GM19099 (cell line): ENCODE data around the gene PLCB1.

Experiments used
- POLR2A ChIP-seq: IDR thresholded peaks from 3 replicates; pipeline ENCODE4 v1.6.1; 2011; ENCODE audit warnings: low read depth; ENCODE audit not compliant: insufficient read length; ENCODE audit errors: extremely low read depth

Gene PLCB1

DNA sequence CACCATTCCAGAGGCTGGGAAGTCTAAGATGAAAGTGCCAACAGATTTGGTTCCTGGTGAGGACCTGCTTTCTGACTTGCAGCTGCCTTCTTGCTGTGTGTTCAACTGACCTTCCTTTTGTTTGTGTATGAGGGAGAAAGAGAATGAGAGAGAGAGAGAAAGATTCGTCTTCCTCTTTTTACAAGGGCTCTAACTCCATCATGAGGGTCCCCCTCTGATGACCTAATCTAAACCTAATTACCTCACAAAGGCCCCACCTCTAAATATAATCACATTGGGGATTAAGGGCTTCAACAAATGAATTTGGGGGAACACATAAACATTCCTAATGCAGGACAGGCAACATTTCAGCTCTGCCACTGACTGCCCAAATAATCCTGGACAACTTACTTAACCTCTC is 130.7 kb downstream of the PLCB1 start:
- TF ChIP-seq POLR2A: no peak

DNA sequence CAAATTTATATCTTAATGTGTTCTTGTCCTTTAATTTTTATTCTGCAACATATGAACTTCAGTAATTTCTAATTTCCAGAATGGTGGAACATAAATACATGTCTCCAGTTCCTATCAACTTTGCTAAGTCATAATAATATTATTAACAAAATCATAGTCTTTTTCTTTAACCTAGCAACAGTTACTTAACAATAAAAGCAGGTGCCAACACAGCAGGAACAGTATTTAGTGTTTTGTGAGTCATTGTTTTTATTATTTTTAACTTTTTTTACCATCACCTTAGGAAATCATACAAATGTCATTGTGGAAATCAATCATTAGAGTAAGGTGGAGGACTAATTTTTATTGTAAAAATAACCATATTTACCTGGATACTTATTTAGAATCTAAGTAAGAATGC is 133.5 kb downstream of the PLCB1 start:
- no peak for TF ChIP-seq POLR2A

DNA sequence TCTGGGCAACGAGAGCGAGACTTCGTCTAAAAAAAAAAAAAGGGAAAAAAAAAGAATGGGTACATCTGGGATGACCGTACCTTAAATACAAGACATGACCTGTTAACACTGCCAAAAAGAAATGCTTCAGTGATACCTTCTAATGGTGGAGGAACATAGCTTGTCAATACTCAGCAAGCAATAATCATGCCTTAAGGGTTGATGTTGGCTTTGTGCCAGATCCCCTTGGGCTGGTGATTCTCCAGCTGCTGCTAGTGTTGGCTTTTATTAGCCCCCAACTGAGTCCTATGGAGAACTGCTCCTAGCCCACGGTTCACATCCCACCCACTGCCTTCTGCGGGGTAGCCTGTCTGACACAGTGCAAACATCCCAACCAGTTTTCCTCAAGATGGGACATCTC is 134.9 kb downstream of the PLCB1 start:
- TF ChIP-seq POLR2A: no peak

DNA sequence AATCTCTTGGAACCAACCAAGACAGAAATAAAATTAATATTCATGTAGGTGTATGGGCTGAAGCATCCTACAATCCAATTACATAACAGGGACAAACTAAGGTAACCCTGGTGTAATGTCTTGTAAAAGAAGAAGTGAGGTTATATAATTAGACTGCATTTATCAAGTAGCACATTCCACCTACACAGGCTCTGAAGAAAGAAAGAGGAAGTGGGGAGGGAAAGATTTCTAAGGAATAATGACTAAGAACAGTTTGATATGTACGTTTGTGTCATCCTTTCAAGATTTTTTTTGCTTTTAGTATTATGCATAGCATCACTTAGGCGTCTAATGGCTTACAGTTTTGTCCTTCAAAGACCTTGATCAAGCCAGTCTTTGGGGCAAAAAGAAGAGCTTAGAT is 139.7 kb downstream of the PLCB1 start:
- no peak for TF ChIP-seq POLR2A

DNA sequence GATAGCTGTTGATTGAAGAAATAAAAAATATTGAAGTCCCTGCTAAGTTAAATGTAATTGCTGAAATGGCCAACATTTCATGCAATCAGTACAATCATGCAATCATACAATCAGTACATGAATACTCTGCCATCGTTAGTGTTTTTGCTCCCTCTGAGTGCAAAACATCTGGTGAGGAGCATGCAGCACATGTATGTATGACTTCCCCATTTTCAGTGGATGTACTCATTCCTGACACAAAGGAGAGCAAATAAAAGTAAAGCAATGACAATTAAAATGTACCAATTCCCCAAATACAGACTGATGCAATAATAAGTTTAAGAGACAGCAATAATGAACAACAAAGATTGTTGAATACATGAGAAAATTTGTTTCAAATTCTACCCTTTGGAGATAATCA is 140.7 kb downstream of the PLCB1 start:
- no peak for TF ChIP-seq POLR2A

DNA sequence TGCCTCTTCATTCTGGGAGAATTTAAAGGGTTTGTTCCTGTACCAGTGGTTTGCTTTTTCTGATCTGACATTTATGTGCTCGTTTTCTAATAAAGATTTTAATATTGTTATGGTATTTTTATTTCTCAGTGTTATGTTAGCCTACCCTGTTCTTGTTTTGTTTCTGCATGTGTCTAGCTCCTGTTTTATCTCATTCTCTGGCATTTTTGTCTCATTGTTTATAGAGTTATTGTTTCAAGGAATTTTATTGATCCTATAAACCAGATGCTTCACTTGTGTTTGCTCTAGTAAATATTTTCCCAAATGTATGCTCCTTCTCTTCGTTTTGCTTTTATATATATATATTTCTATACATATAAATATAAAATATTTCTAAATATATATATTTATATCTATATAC is 152.8 kb downstream of the PLCB1 start:
- no peak for TF ChIP-seq POLR2A

DNA sequence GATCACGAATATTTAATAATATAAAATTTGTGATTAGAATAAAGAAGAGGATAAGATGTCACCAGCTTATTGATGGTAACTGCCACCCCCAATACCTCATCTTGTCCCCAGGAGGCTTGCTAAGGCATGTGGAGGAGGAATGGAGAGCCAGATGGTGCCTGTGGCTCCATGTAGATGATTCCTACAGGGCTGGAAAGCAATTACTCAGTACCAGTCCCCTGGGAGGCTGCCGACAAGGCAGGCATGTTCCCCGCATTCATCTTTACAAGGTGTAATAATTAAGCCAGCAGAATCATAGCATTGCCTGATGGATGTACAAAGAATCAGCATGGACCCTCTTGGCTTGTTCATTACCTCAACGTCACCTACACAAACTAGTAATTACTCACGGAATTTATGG is 155.3 kb downstream of the PLCB1 start:
- no peak for TF ChIP-seq POLR2A

DNA sequence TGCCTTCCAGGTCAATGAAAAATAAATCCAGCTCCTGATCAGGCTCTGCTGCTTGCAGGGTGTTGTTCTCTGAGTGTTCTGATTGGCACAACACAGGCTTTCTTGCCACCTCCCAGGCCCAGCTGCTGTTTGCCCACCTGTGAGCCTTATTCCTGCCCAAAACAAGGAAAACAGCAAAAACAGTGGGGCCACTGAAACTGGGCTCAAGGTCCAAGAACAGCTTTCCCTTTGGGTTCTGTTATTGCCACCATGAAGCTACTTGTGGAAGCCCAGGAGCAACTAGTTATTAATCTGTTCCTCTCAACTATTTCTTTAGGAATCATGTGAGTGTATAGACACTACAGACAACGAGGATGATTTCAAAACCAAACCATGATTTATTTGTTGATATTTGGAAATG is 159.1 kb downstream of the PLCB1 start:
- no peak for TF ChIP-seq POLR2A

DNA sequence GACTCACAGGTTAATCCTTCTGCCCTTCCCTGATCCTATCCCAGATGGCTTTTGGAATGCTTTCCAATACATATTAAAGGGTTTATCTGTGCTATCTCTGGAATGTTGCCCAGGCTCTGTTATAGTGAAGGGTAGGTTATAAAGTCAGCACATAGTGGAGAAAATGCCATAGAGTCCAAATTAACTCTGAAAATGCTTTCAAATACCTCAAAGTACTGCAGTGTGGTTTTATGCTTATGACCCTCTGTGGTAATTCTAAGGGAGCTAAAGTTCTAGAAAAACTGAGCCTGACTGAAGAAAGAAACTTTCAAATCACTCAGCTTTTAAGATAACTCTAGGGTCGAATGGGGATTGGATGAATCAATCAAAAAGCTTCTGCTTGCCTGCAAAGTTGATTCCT is 159.8 kb downstream of the PLCB1 start:
- no peak for TF ChIP-seq POLR2A

DNA sequence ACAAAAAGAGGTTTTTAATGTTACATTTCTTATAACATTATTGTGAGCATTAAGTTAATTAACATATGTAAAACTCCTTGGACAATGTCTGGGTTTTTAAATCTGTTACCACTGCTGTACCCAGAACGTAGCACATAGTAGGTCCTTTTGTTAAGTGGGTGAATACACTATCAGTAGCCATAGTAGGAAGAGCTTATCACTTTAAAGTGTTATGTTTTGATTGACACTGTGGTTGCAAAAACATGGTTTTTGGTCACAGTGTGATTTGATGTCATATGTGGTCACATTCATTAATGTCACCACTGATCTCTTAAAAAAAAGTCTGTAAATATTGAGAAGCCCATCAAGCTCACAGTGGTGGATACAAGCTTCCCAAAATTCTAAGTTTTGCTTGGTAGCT is 160.7 kb downstream of the PLCB1 start:
- TF ChIP-seq POLR2A: no peak

DNA sequence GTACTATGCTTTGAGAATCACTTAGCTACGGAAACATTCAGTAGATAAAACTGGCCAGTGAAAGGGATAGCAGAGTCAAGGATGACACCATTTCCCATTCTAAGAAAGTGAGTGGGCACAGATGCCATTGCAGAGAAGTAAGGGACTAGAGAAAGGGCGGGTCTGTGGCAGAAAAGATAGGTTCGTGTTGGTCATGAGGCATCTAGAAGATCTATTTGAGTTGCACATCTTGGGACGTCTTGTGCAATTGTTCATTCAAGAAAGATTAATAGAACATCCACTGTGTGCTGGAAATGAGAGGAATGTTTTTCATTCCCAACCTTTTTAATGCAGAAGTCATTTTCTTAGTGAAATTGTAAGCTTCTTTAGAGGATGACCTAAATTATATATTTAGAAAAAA is 161.7 kb downstream of the PLCB1 start:
- no peak for TF ChIP-seq POLR2A

DNA sequence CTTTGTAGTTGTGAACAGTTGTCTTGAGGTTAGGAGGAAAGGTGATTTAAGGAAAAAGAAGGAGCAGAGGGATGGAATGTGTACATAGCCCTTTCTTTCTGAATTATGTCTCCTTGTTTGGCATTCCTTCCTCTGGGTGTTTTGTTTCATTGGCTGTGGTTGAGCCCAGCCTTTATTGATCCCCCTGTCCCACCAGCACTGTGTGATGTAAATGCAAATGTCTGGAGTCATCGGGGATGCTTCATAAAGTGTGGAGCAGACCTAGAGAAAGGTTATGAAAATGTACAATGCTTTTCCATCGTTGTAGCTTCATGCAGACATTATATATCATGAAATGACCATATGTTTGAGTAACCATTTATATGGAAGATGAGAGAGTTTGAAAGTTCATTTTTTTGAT is 164.5 kb downstream of the PLCB1 start:
- no peak for TF ChIP-seq POLR2A

DNA sequence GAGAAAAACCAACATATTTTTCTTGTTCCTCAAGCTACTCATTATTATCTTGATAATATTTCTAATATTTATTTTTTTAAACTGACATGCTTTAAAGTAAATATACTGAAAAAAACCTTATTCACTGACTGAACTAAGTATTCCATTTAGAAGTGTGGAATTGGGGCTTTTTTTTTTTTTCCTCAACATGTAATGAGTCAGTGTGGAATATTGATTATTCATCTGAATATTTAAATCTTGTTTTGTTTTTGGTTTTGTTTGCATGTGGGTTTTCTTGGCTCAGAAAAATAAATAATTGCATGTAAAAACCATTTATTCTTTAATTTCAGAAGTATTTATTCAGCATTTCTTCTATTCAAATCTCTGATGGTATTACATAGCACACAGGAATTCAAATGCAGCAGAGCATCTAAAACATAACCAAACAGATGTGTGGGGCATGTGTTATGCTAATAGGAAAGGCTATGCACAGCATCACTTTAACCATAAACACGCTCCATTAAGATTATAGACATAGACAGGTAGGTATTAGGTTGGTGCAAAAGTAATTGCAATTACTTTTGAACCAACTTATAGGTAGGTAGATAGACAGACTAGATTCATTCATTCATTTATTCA is 166.5 kb downstream of the PLCB1 start:
- TF ChIP-seq POLR2A: no peak

DNA sequence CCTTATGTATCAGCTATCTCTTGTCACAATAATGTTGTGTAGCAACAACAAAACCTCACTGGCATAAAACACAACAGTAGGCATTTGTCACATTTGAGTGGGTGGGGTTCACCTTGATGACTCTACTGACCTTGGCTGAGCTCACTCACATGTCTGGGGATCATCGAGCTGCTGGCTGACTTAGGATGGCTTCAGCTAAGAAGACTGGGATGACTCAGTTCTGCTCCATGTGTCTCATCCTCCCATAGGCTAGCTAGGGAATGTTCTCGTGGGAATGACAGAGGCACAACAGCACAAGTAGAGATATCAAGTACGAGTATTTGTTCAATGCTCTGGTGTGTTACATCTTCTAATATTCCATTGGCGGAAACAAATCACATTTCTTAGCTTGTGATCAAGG is 167.9 kb downstream of the PLCB1 start:
- TF ChIP-seq POLR2A: no peak

DNA sequence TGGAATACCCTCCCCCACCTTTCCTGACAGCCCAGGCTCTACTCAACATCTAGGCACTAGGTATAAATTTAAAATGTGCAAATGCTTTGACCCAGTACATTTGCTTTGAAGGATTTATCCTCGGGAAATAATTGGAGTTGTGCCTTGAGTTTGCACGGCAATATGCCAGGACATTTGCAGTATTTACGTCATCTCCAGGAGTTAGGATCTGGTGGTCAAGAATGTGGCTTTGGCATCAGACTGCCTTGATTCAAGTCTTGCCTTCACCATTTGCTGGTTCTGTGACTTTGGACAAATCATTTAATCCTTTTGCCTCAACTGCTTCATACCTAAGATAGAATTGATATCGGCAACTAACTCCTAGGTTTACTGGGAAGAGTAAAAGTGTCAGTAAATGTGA is 169.6 kb downstream of the PLCB1 start:
- TF ChIP-seq POLR2A: no peak

DNA sequence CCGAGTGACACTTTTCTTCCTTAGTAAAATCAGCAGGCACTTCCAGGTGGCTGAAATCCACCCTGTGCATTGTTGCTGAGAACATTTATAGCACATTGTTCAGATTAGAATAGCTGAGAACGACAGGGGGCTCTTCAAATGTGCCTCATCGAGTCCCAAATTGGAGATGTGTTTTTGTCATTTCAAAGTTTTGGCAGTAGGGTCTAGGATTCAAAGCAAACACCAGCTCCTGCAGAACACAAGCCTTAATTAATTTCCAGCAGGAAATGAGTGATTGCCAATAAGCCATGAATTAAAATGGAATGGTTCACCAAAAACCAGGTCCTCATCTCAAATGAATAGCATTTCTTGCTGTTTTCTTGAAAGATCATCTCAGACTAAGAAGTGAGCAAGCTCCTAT is 171.6 kb downstream of the PLCB1 start:
- no peak for TF ChIP-seq POLR2A

DNA sequence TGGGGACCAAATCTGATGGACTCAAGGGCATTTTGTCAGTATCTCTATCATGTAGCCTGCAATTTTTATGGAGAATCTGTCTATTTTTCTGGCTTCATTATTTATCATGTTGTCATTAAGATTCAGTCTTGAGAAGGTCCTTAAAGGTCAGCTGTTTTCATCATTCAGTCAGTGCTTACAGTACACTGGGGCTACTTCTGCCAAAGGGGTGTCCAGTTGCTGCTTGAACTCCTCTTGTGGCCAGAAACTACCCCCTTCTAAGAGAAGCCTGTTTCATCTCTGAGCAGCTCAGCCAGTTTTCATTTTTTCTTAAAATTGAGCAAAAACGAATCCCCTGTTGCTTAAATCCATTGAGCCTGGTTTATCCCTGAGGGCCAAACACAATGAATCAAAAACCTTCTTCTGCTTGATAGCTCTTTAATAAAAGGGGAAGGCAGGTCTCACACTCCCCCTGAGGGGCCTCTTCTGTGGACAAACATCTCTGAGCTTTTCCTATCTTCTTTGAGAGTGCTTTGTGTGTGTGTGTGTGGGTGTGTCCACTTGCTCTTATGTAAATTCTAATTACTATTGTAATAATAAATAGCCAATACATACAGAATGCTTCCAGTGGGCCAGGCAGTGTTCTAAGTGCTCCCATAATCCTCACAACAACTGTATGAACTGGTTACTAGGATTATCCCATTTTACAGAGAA is 172.2 kb downstream of the PLCB1 start:
- no peak for TF ChIP-seq POLR2A
